Measurements from ENCODE around the gene BMP6. TPM values are rescaled to one million over a fixed set of nuclear protein-coding genes. Genes with fewer than 3 reads are reported as not detected.

Gene BMP6
- total and polyA plus RNA-seq, 2 of the 8 experiments (the other 6 are each of a cell fraction or from before 2014, with no cell fraction given), result 2.0 to 2.1 TPM

DNA sequence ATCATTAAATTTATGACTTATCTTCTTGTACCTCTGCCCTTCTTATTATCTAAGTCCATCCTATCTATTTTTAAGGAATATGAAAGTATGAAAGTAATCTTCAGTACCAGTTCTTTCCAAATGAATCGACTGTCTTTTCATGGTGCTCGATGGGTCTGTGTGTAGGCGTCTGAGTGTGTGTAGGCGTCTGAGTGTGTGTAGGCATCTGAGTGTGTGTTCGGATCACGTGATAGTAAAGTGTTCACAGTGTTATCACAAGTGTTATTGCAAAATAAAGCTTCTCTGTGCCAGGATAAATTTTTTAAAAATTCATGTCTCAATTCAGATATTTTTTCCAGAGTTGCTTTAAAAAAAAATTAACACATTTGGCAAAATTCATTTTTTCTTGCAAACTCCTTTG lies 58.3 kb downstream of the BMP6 start:
- Histone ChIP-seq H3K23me2 (ENCODE audit: low read depth, low read length) (no peaks in the 10 kb centered on the region), H3K27me3 (replicated peaks in 1 of 4; ENCODE audit: control insufficient read depth in 3 of 4, extremely low read depth in 1 of 4, insufficient read depth in 3 of 4, low read length in 3 of 4) (peaks cover 0 to 2% (median 0%) of the 10 kb centered on the region in 4 experiments; a peak in 1 of 7 replicates), H3K27ac (ENCODE audit: low read depth, low read length) (no peak overlapping the region), H3K14ac (ENCODE audit: insufficient read length) (no peak overlapping the region), H4K20me1 (replicated peaks in 1 of 2; ENCODE audit: control insufficient read depth in 1 of 2, insufficient read depth in 2 of 2, low read length in 2 of 2) (no peaks in the 10 kb centered on the region), H3K4me2 (ENCODE audit: insufficient read depth in 1 of 2, low read depth in 2 of 2, low read length in 2 of 2) (no peak overlapping the region), H3K36me3 (ENCODE audit: control insufficient read depth in 2 of 4, insufficient read depth in 4 of 4, low read length in 3 of 4) (no peaks in the 10 kb centered on the region), H2BK15ac (ENCODE audit: low read length) (no peak overlapping the region), H3K56ac (replicated peaks; ENCODE audit: insufficient read length, low read depth, low read length) (no peak overlapping the region), H3K9ac (replicated peaks in 1 of 4; ENCODE audit: extremely low read depth in 1 of 4, low read depth in 3 of 4, low read length in 3 of 4) (no peak overlapping the region), H3K18ac (ENCODE audit: extremely low read depth, low read length) (no peak overlapping the region), H3K23ac (ENCODE audit: insufficient read length) (no peak overlapping the region), H4K5ac (ENCODE audit: insufficient read length, low read depth, low read length) (no peak overlapping the region), H2AFZ (ENCODE audit: low read length) (no peak overlapping the region), H3K79me2 (ENCODE audit: control insufficient read depth in 1 of 2, insufficient read depth in 2 of 2, low read length in 2 of 2) (no peaks in the 10 kb centered on the region), H2AK5ac (ENCODE audit: low read depth, low read length) (no peak overlapping the region), H2BK12ac (ENCODE audit: low read depth, low read length) (no peak overlapping the region), H3K4me3 (ENCODE audit: extremely low read depth in 1 of 4, insufficient read depth in 2 of 4, low read depth in 3 of 4, low read length in 4 of 4) (no peak overlapping the region), H3K4ac (replicated peaks; ENCODE audit: insufficient read length, low read depth, low read length) (no peak overlapping the region), H2BK120ac (replicated peaks; ENCODE audit: low read depth, low read length) (no peak overlapping the region), H3K4me1 (replicated peaks in 1 of 4; ENCODE audit: control insufficient read depth in 3 of 4, insufficient read depth in 4 of 4, low read length in 3 of 4) (no peaks in the 10 kb centered on the region), H3K79me1 (ENCODE audit: low read depth, low read length) (no peaks in the 10 kb centered on the region), H2BK20ac (ENCODE audit: low read length) (no peak overlapping the region), H4K8ac (ENCODE audit: extremely low read depth, insufficient read depth, low read length) (no peak overlapping the region), H2BK5ac (ENCODE audit: low read depth, low read length) (no peak overlapping the region), H3K9me3 (ENCODE audit: insufficient read depth in 2 of 2, low read depth in 1 of 2, low read length in 1 of 2) (no peaks in the 10 kb centered on the region), H4K91ac (replicated peaks; ENCODE audit: insufficient read length, low read length) (no peak overlapping the region)
- no peak for TF ChIP-seq BRCA1 (IDR thresholded peaks at IDR 0.05; ENCODE audit: low read depth, low read length)
- no peak for TF ChIP-seq TAF1 (IDR thresholded peaks at IDR 0.05; ENCODE audit: low read depth, low read length)
- 91% methylated on average over 6 of the region's 6 CpGs; no CpG with 5 or more reads in 1 of the 2 experiments for WGBS, 2 experiments (ENCODE audit: extremely low coverage in 1 of 2, insufficient coverage in 1 of 2, insufficient read length in 1 of 2, insufficient replicate concordance in 2 of 2, low coverage in 1 of 2, low lambda C conversion rate in 2 of 2, missing lambda C conversion rate in 1 of 2)
- DNase-seq (ENCODE audit: low read depth in 1 of 2, low spot score in 2 of 2) (no peak), FAIRE-seq (no peak)
- ChIA-PET POLR2A (ENCODE audit: partially characterized antibody) (no interaction called here), CTCF (ENCODE audit: partially characterized antibody) (no interaction called here)

Data from H1 (cell line).